ENCODE results near the gene IER5L.

IER5L gene

GRCh38 chr9:129177791-129178567, at the start of gene IER5L:
IER5L (minus strand) TSS chr9:129178261; CDS start chr9:129178052, 209 bp downstream.
- DNase-seq = peak; percentile 72

GRCh38 chr9:129227843-129228189, 49.8 kb upstream of the IER5L start:
- DNase-seq = no peak

- DNase-seq = no peak
These were observed 47.8 kb upstream of the IER5L start for GRCh38 chr9:129225815-129226214.

GRCh38 chr9:129225490-129225778, 47.4 kb upstream of the IER5L start:
- DNase-seq = no peak

- no peak for DNase-seq
These were observed 46.8 kb upstream of the IER5L start for GRCh38 chr9:129224618-129225489.

- no peak for DNase-seq
These were observed 45.6 kb upstream of the IER5L start for GRCh38 chr9:129223551-129224208.

GRCh38 chr9:129222819-129223218, 44.8 kb upstream of the IER5L start:
- no peak for DNase-seq

GRCh38 chr9:129221979-129222635, 44.0 kb upstream of the IER5L start:
- no peak for DNase-seq

GRCh38 chr9:129221233-129221632, 43.2 kb upstream of the IER5L start:
- no peak for DNase-seq

- no peak for DNase-seq
These were observed 42.7 kb upstream of the IER5L start for GRCh38 chr9:129220771-129221170.

- no peak for DNase-seq
These were observed 40.9 kb upstream of the IER5L start for GRCh38 chr9:129218918-129219317.

GRCh38 chr9:129218272-129218625, 40.2 kb upstream of the IER5L start:
- DNase-seq = no peak

- DNase-seq = no peak
These were observed 35.5 kb upstream of the IER5L start for GRCh38 chr9:129213551-129213950.

GRCh38 chr9:129211686-129212085, 33.6 kb upstream of the IER5L start:
- peak; percentile 47 for DNase-seq

- DNase-seq = no peak
These were observed 32.1 kb upstream of the IER5L start for GRCh38 chr9:129210125-129210524.

- no peak for DNase-seq
These were observed 31.5 kb upstream of the IER5L start for GRCh38 chr9:129209580-129209979.

GRCh38 chr9:129209109-129209508, 31.0 kb upstream of the IER5L start:
- DNase-seq = no peak

GRCh38 chr9:129208207-129209032, 30.4 kb upstream of the IER5L start:
- DNase-seq = no peak

GRCh38 chr9:129206905-129207304, 28.8 kb upstream of the IER5L start:
- no peak for DNase-seq

- DNase-seq = no peak
These were observed 28.3 kb upstream of the IER5L start for GRCh38 chr9:129206401-129206800.

- no peak for DNase-seq
These were observed 26.8 kb upstream of the IER5L start for GRCh38 chr9:129204840-129205239.

- no peak for DNase-seq
These were observed 25.5 kb upstream of the IER5L start for GRCh38 chr9:129203556-129203909.

Measured in NCI-H2029 treated with DMSO at 0.1 percent for 48 hours (cell line).